HG03108 (cell line): Measurements from ENCODE around the gene RNF214.

Source experiments
- ATAC-seq: cut with Tn5 transposase; IDR thresholded peaks from one replicate; pipeline ENCODE4 v1.9.1; 2021; ENCODE audit warnings: moderate library complexity; ENCODE audit not compliant: unreplicated experiment

Gene RNF214

GRCh38 chr11:117212697-117213355 is 19.6 kb upstream of the RNF214 start:
- no peak for ATAC-seq

- ATAC-seq = no peak
Observed at GRCh38 chr11:117214404-117215110, 17.9 kb upstream of the RNF214 start.

- ATAC-seq = no peak
Observed at GRCh38 chr11:117217141-117218084, 15.1 kb upstream of the RNF214 start.

GRCh38 chr11:117218133-117218915 is 14.1 kb upstream of the RNF214 start:
- ATAC-seq = no peak

- no peak for ATAC-seq
Observed at GRCh38 chr11:117219001-117219400, 13.5 kb upstream of the RNF214 start.

DNA sequence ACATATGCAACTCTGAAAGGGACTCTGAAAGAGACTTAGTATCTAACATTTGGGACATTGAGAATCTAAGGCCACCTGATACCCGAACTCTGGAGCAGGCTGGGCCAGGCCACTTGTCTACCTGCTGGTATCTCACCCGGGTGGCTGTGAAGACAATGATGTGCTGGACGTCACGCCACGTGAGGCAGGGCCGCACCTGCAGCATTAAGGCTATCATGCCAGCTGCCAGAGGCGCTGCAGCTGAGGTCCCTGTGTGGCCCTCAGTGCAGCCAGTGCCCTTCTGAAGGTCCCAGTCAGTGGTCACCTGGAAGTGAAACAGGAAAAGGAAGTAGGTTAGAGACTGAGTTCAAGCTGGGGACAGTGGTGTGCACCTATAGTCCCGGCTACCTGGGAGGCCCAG is 13.0 kb upstream of the RNF214 start:
- no peak for ATAC-seq

GRCh38 chr11:117219995-117220394 is 12.5 kb upstream of the RNF214 start:
- no peak for ATAC-seq

DNA sequence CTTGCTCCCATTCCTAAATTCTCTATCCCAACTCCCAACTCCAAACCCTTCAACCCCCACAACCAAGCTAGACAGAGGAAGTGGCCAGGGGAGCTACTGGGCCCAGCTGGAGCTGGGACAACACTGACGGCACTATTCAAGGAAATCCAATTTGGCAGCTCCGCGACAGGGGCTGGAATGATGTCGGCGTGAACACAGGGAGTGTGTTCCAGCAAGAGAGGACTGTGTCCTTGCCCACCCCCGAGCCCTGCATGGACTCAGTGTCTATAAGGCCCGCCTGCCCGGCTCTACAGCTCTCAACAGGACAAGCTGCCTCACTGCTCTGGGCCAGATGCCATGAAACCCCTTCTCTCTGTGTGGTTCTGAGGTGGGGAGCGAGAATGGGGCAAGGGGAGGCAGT is 11.9 kb upstream of the RNF214 start:
- ATAC-seq = no peak

- no peak for ATAC-seq
Observed at GRCh38 chr11:117220999-117221774, 11.3 kb upstream of the RNF214 start.

DNA sequence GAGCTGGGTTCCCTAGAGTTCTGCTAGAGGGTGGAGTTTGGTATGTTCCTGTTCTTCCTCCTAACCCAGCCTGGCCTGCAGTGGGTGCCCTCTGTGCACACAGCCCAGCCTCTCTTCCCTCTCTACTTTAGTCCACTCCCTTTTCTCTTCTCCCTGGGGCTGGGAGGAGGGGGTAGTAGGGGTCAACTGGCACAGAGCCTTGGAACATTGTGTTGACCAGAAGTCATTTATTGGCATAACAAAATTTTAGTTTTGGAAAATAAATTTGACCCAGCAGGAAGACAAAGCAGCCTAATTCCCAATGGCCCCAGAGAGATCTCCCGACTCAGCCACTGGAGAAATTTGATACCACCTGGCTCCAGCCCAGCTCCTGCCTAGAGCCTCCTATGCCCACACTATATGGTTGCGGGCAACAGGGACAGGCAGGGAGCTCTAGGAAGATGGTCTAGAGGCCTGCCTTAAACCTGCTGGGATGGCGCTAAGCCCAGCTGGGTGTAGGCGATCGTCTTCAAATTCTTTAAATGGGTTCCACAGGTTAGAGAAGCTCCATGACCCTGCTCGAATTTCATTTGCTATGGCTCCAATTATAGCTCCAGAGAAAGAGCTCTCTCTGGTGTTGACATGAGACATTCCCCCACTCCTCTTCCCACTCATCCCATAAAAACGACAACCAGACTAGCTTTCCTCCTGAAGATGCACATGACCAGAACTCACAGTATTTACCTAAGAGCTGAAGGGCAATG is 10.5 kb upstream of the RNF214 start:
- ATAC-seq = no peak

GRCh38 chr11:117222991-117223740 is 9.3 kb upstream of the RNF214 start:
- no peak for ATAC-seq

- ATAC-seq = no peak
Observed at GRCh38 chr11:117223741-117224689, 8.5 kb upstream of the RNF214 start.

DNA sequence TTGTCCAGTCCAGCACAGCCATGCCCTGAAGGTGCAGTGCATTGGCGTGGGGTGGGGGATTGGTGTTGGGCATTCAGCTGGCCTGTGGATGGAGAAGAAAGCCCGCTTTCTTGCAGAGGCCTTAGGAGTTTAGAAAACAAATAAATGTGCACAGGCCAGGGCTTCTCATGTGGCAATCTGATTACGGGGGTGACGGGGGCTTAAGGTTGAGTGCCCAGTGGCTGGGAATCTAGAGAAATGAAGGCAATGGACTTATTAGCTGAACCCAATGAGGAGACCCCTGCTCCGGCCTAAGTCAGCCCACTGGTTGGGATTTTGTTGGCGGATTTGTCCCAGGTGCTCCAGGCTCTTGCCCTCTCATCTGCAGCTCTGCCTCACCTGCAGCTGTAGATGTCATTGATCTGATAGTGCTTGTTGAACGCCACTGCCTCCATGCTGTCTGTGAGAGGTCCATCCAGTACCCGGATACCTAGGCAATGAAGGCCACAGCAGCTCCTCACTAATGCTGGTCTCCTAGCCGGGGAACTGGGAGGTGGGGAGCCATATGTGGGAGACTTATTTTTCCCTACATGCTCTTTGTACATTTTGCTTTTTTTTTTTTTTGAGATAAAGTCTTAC is 6.8 kb upstream of the RNF214 start:
- no peak for ATAC-seq

DNA sequence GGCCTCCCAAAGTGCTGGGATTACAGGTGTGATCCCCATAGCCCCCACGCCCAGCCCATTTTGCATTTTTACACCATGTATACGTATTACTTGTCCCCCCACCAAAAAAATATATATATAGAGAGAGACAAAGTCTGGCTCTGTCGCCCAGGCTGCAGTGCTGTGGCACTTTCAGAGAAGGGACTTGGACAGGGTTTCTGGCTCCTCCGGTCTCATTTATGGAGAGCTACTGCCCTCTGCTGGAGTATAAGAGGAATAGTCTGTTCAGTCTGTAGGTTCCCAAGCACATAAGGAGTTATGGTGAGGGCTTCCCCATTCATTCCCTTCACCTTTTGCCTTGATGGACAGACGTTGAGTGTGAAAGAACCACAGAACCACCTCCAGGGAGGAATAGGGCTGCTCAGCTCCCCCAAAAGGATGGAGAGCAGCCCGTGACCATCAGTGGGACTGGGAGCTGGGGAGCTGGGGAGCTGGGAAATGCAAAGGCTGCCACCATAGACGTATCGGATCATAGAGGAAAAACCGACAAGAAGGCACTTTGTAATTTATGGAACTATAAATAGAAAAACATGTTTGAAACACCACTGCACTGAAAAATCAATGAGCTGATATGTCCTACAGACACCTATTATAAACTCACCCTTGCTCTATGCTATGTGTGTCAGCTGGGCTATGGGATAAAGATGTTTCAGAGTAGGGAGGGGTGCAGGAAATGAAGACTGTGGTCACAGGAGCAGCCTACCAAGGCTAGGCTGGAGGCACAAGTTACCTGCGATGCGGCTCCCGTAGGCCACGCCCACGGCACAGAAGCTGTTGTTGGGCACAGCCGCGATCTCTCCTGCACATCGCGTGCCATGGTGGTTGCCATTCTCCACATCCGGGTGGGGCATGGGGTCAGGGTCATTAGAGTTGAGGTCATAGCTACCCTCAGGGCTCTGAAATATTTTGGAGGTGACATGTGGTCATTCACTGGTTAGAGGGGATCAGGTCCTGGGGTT is 5.8 kb upstream of the RNF214 start:
- ATAC-seq = no peak

GRCh38 chr11:117228091-117228490 is 4.4 kb upstream of the RNF214 start:
- ATAC-seq = no peak

DNA sequence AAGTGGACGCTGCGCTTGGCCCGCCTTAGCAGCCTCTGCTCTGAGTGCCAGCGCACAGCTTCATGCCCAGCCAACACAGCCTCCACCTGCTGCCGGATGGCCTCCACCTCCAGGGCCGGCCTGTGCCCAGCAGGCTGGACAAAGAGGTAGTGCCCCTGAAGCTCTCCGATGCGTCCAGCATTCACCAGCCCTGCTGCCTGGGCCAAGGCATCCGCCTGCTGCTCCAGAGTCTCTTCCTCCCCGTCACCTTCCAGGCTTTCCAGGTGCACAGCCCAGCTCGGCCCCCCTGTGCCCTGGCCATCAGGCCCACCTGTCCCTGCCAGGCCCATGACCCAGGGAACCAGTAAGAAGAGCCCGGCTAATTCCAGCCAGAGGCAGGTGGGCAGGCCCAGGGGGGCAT is 3.1 kb upstream of the RNF214 start:
- no peak for ATAC-seq
